B cell (primary cell): ENCODE results near the gene TENM4. TPM values are rescaled to one million over a fixed set of nuclear protein-coding genes. Genes with fewer than 3 reads are reported as not detected.

Experiments used
- ATAC-seq: fragments of 200-7000 bp; cut with Tn5 transposase; one replicate; pipeline ENCODE4 v1.10.0; 2021; ENCODE audit warnings: low read depth, mild to moderate bottlenecking, moderate number of reproducible peaks, moderate library complexity
- CTCF ChIA-PET: fragments of 350-600 bp; sonication (Branson Sonifier 250); formaldehyde crosslinking; loops from one replicate; lab custom pipeline; 2021; ENCODE audit warnings: antibody characterized with exemption, inconsistent platforms; lab: Charles Lee
- POLR2A ChIA-PET: fragments of 350-600 bp; sonication (Branson Sonifier 250); formaldehyde crosslinking; loops from one replicate; lab custom pipeline; 2021; ENCODE audit warnings: antibody characterized with exemption; lab: Charles Lee
- DNase-seq: peaks from one replicate; pipeline ENCODE4 v3.0.0; 2013
- H2AFZ ChIP-seq: 2 replicates; pipeline ENCODE4 v1.6.1; 2012; ENCODE audit warnings: mild to moderate bottlenecking, low read depth, low read length; ENCODE audit not compliant: insufficient read depth, poor library complexity, severe bottlenecking
- H3K27ac ChIP-seq, 2 donors: 1 replicate in 1 of 2; 2 replicates in 1 of 2; pipeline ENCODE4 v1.5.1; 2012 to 2013; ENCODE audit warnings: low read length in 2 of 2, mild to moderate bottlenecking in 2 of 2, moderate library complexity in 1 of 2
- H3K27me3 ChIP-seq, 4 experiments: fragments of 200-600 bp in 1 of 4; sonication (generic) in 1 of 4; replicated peaks in 1 of 4; 1 replicate in 2 of 4; 2 replicates in 2 of 4; pipeline versions ENCODE4 v1.6.1 to v1.7.0; 2013 to 2016; ENCODE audit warnings: low read length in 3 of 4, mild to moderate bottlenecking in 2 of 4, mixed read lengths in 1 of 4, moderate library complexity in 1 of 4; ENCODE audit not compliant: insufficient read depth in 4 of 4, control insufficient read depth in 3 of 4; ENCODE audit errors: control extremely low read depth in 1 of 4
- H3K36me3 ChIP-seq, 2 experiments: replicated peaks in 1 of 2; 1 replicate in 1 of 2; 2 replicates in 1 of 2; pipeline versions ENCODE4 v1.6.1 to v1.7.1; 2013; ENCODE audit warnings: low read length in 1 of 2; ENCODE audit not compliant: insufficient read depth in 2 of 2, control insufficient read depth in 1 of 2; ENCODE audit errors: control extremely low read depth in 1 of 2, extremely low read depth in 1 of 2
- H3K4me1 ChIP-seq, 2 donors: fragments of 200-600 bp in 1 of 2; sonication (generic) in 1 of 2; 1 replicate in 1 of 2; 2 replicates in 1 of 2; pipeline versions ENCODE4 v1.5.1 to v1.6.1; 2013 to 2017; ENCODE audit warnings: low read length in 2 of 2; ENCODE audit not compliant: control insufficient read depth in 2 of 2, insufficient read depth in 2 of 2
- H3K4me2 ChIP-seq: replicated peaks from 2 replicates; pipeline ENCODE3; 2012; ENCODE audit warnings: mild to moderate bottlenecking, low read depth, low read length; ENCODE audit not compliant: poor library complexity, severe bottlenecking
- H3K4me3 ChIP-seq, 5 experiments: fragments of 200-600 bp in 1 of 5; sonication (generic) in 1 of 5; 1 replicate in 3 of 5; 2 replicates in 2 of 5; pipeline versions ENCODE4 v1.5.1 to v1.7.0; 2011 to 2016; ENCODE audit warnings: low read length in 4 of 5, mild to moderate bottlenecking in 4 of 5, low read depth in 2 of 5, control low read depth in 1 of 5, moderate library complexity in 1 of 5; ENCODE audit not compliant: insufficient read depth in 1 of 5; ENCODE audit errors: control extremely low read depth in 1 of 5, extremely low read depth in 1 of 5
- H3K79me2 ChIP-seq: fragments of 200-600 bp; sonication (generic); one replicate; pipeline ENCODE4 v1.6.0; 2016; ENCODE audit warnings: low read length; ENCODE audit not compliant: control insufficient read depth, insufficient read depth
- H3K9ac ChIP-seq: fragments of 200-600 bp; sonication (generic); 2 replicates; pipeline ENCODE4 v1.6.1; 2017; ENCODE audit warnings: mild to moderate bottlenecking, low read length, moderate library complexity
- H3K9me3 ChIP-seq, 3 donors: one replicate each; pipeline versions ENCODE4 v1.6.1 to v1.7.1; 2013; ENCODE audit warnings: low read length in 2 of 3; ENCODE audit not compliant: control insufficient read depth in 2 of 3, insufficient read depth in 1 of 3; ENCODE audit errors: control extremely low read depth in 1 of 3
- H4K20me1 ChIP-seq: 2 replicates; pipeline ENCODE4 v1.6.0; 2012; ENCODE audit warnings: mild to moderate bottlenecking, low read length; ENCODE audit not compliant: insufficient read depth, control insufficient read depth, poor library complexity, severe bottlenecking
- H3K27ac Mint-ChIP-seq: one replicate; pipeline ENCODE4 v1.8.0; 2021; ENCODE audit warnings: mixed read lengths
- H3K27me3 Mint-ChIP-seq: one replicate; pipeline ENCODE4 v1.8.0; 2021; ENCODE audit warnings: mixed read lengths
- H3K4me1 Mint-ChIP-seq: one replicate; pipeline ENCODE4 v1.8.0; 2021; ENCODE audit warnings: mixed read lengths
- H3K4me3 Mint-ChIP-seq: one replicate; pipeline ENCODE4 v1.8.0; 2021; ENCODE audit warnings: mixed read lengths
- H3K9me3 Mint-ChIP-seq: one replicate; pipeline ENCODE4 v1.8.0; 2022; ENCODE audit warnings: mixed read lengths; ENCODE audit not compliant: insufficient read depth
- EZH2 ChIP-seq: IDR thresholded peaks from 2 replicates; pipeline ENCODE4 v1.6.1; 2012; ENCODE audit warnings: borderline replicate concordance, low read depth, mild to moderate bottlenecking, moderate library complexity, low read length; ENCODE audit not compliant: insufficient read depth, poor library complexity, severe bottlenecking
- WGBS: methylation state at CpG from one replicate; pipeline ENCODE4 v1.1.5; 2013; ENCODE audit warnings: missing lambda C conversion rate; ENCODE audit not compliant: insufficient coverage; 5-methylcytosine and 5-hydroxymethylcytosine counted together
- intact Hi-C: fragments of 100-400 bp; cut with micrococcal nuclease; formaldehyde crosslinking; loops from one replicate; pipeline ENCODE4 v1.10.0; 2022
- polyA plus RNA-seq: library from polyadenylated mRNA; depleted of rRNA; stranded (reverse); fragments of >200 nt; gene quantifications from 2 replicates; pipeline ENCODE4 v1.2.3, GENCODE V29; 2012
- total RNA-seq, 2 donors: library from RNA; stranded (reverse); fragments of 120-200 nt in 1 of 2; gene quantifications; 1 replicate in 1 of 2; 2 replicates in 1 of 2; pipeline versions ENCODE4 v1.2.3 to v1.2.4, GENCODE V29; 2013 to 2022
- TF ChIP-seq, protein P1 (sequence below): fragments of 200-600 bp; IDR thresholded peaks from one replicate; pipeline ENCODE4 v1.8.0; 2022; ENCODE audit warnings: antibody characterized with exemption, mild to moderate bottlenecking

TENM4 gene
- total and polyA plus RNA-seq, 2 donors (not counting 1 experiment from before 2014, with no cell fraction given), result 0.09 to 5.7 TPM

DNA sequence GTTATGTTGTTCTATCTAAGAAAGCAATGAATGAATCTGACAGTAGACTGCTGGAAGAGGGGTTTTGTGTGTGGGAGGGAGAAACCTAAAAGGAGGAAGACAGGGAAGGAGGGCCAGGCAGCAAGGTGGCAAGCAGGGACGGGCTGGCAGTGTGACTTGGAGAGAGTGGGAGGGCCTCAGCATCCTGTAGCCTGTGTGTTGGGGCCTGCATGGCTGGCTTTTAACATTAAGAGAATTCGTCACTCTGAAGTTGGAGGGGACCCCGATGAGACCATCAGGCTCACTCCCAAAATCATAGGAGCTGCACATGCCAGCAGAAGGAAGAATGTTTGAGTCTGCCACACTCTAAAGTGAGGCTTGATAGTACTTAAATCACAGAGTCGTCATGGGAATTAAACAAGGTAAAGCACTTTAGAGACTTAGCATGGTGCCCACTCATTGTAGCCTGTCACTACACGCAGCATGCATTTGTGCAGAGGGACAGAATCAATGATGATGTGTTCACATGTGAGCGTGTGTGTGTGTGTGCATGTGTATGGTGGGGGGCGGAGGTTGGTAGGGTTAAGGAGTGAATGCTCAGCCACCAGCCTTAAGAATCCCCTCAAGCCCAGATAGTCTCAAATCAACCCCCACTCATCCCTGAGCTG is 199.5 kb downstream of the TENM4 start:
- intact Hi-C loops, result no loop called here
- Histone ChIP-seq H3K27me3 (no peaks in the 10 kb centered on the region), H3K4me1 (no peaks in the 10 kb centered on the region), H3K27ac (no peak overlapping the region), H3K9ac (no peak overlapping the region), H3K4me3 (no peak overlapping the region), H3K4me2 (no peak overlapping the region), H4K20me1 (no peaks in the 10 kb centered on the region), H2AFZ (no peak overlapping the region), H3K9me3 (no peaks in the 10 kb centered on the region), H3K79me2 (no peaks in the 10 kb centered on the region), H3K36me3 (no peaks in the 10 kb centered on the region)
- ATAC-seq (no peak), DNase-seq (no peak)
- 79% methylated on average over 4 of the region's 7 CpGs for WGBS
- Mint-ChIP-seq H3K4me1 (no peaks in the 10 kb centered on the region), H3K27ac (no peak overlapping the region), H3K4me3 (no peak overlapping the region), H3K27me3 (no peaks in the 10 kb centered on the region), H3K9me3 (no peaks in the 10 kb centered on the region)
- CTCF ChIA-PET, result no interaction called here
- TF ChIP-seq, protein P1, sequence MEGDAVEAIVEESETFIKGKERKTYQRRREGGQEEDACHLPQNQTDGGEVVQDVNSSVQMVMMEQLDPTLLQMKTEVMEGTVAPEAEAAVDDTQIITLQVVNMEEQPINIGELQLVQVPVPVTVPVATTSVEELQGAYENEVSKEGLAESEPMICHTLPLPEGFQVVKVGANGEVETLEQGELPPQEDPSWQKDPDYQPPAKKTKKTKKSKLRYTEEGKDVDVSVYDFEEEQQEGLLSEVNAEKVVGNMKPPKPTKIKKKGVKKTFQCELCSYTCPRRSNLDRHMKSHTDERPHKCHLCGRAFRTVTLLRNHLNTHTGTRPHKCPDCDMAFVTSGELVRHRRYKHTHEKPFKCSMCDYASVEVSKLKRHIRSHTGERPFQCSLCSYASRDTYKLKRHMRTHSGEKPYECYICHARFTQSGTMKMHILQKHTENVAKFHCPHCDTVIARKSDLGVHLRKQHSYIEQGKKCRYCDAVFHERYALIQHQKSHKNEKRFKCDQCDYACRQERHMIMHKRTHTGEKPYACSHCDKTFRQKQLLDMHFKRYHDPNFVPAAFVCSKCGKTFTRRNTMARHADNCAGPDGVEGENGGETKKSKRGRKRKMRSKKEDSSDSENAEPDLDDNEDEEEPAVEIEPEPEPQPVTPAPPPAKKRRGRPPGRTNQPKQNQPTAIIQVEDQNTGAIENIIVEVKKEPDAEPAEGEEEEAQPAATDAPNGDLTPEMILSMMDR, result no peak
- TF ChIP-seq EZH2, result no peak
- POLR2A ChIA-PET, result no interaction called here

DNA sequence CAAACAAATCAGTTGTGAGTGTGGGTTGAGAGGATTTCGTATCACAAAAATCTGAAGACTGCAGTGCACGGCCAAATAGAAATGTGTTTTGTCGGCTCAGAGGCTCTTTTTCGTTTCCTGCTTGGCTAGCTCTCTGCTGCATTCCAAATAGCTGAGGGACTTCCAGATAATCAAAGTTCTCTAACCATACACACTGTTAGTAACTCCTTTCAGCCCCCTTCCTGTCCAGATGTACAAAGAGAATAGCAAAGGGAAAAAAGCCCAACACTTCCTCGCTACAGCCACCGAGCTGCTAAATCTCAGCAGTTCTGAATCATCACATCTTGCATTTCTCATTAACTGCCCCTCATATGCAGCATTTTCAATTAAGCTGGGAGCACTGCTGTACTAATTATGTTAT is 203.1 kb downstream of the TENM4 start:
- H3K4me3 Mint-ChIP-seq, result no peak overlapping the region
- WGBS, result 42% methylated on average over 3 of the region's 6 CpGs

More for the DNA sequence above, 203.1 kb downstream of the TENM4 start:
- intact Hi-C loops, result no loop called here
- DNase-seq, result no peak
- TF ChIP-seq, protein P1, result no peak
- no peak for TF ChIP-seq EZH2
- ChIA-PET CTCF (no interaction called here), POLR2A (no interaction called here)
- no peaks in the 10 kb centered on the region for H3K9me3 Mint-ChIP-seq
- H3K27me3 ChIP-seq, result no peaks in the 10 kb centered on the region
- no peak overlapping the region for H3K4me3 ChIP-seq
- H2AFZ ChIP-seq, result no peak overlapping the region
- H3K4me2 ChIP-seq, result no peak overlapping the region
- H3K36me3 ChIP-seq, result no peaks in the 10 kb centered on the region
- H4K20me1 ChIP-seq, result no peaks in the 10 kb centered on the region
- H3K27ac ChIP-seq, result no peak overlapping the region
- H3K4me1 Mint-ChIP-seq, result no peaks in the 10 kb centered on the region
- no peaks in the 10 kb centered on the region for H3K9me3 ChIP-seq
- H3K4me1 ChIP-seq, result no peaks in the 10 kb centered on the region
- H3K9ac ChIP-seq, result no peak overlapping the region
- no peak overlapping the region for H3K27ac Mint-ChIP-seq
- no peaks in the 10 kb centered on the region for H3K27me3 Mint-ChIP-seq
- ATAC-seq, result no peak
- no peaks in the 10 kb centered on the region for H3K79me2 ChIP-seq
